ENCODE measurements around the gene NGEF. TPM values are rescaled to one million over a fixed set of nuclear protein-coding genes. Genes with fewer than 3 reads are reported as not detected.

Gene NGEF
- total RNA-seq, 3 donors from 2014 or later: 1.6 to 6.3 TPM; not detected in 1

DNA sequence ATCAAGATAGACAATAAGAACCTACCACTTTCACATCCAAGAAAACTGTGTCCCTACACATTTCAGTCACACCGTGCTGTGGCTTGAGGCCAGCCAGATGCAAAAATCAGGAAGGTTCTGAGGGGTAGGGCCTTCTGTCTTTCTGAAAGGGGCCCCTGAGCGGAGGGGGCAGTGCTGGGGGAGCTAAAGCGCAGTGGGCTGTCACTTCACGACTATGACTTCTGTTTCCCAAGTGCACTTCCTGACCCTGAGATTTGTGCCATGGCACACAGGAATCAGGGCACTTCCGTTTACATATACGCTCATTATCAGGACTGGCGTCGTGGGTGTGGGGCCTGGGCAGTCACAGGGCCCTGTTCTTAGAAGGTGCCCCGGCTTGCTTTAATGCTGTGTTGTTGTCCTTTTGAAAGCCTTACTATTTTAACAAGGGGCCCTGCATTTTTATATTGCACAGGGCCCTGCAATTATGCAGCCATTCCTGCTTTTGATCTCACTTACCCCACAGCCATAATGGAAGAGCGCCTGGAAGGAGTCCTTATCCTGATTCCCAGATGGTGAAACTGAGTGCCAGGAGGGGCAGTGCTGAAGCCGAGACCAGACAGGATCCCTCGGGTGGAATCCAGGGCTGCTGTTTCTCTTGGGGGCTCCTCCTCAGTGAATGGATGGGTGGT lies 620 bp downstream of the NGEF start:
- Histone ChIP-seq H3K36me3 (no peaks in the 10 kb centered on the region), H3K27ac (no peak overlapping the region), H3K4me1 (no peaks in the 10 kb centered on the region), H3K4me3 (no peak overlapping the region), H3K9me3 (peaks cover 0 to 4% of the 10 kb centered on the region in 2 donors), H3K27me3 (no peaks in the 10 kb centered on the region)
- intact Hi-C loops (cut with DNase I; ENCODE audit: low total_unique reads): no loop called here
- TF ChIP-seq, protein P1, sequence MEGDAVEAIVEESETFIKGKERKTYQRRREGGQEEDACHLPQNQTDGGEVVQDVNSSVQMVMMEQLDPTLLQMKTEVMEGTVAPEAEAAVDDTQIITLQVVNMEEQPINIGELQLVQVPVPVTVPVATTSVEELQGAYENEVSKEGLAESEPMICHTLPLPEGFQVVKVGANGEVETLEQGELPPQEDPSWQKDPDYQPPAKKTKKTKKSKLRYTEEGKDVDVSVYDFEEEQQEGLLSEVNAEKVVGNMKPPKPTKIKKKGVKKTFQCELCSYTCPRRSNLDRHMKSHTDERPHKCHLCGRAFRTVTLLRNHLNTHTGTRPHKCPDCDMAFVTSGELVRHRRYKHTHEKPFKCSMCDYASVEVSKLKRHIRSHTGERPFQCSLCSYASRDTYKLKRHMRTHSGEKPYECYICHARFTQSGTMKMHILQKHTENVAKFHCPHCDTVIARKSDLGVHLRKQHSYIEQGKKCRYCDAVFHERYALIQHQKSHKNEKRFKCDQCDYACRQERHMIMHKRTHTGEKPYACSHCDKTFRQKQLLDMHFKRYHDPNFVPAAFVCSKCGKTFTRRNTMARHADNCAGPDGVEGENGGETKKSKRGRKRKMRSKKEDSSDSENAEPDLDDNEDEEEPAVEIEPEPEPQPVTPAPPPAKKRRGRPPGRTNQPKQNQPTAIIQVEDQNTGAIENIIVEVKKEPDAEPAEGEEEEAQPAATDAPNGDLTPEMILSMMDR (IDR thresholded peaks at IDR 0.05): no peak
- TF ChIP-seq POLR2A (IDR thresholded peaks at IDR 0.05) (no peak), POLR2AphosphoS5 (IDR thresholded peaks at IDR 0.05) (no peak)
- peak in 1 of 2 donors; percentile 24 for DNase-seq (ENCODE audit: low spot score in 2 of 2)

DNA sequence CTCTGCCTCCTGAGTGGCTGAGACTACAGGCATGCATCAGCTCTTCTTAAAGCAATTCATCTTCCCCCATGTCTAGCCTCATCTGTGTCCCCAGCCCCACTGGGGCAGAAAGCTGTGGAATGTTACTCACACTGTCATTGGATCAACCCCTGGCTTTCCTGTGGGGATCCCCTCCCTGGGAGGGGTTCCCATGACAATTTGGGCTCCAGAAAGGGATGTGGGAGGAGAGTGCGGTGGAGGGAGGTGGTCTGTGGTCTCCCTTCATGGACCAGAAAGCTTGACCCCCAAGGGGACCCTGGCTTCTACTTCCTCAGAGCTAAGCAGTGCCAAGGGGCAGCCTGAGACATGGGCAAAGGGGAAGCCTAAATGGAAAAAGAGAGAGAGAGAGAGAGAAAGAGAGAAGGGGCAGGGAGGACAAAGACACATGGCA lies 1.3 kb downstream of the NGEF start:
- Histone ChIP-seq H3K27ac (no peak overlapping the region), H3K36me3 (no peaks in the 10 kb centered on the region), H3K4me1 (no peaks in the 10 kb centered on the region), H3K9me3 (no peaks in the 10 kb centered on the region), H3K4me3 (no peak overlapping the region), H3K27me3 (no peaks in the 10 kb centered on the region)
- peak in 1 of 2 donors; percentile 22 for DNase-seq (ENCODE audit: low spot score in 2 of 2)
- intact Hi-C loops (cut with DNase I; ENCODE audit: low total_unique reads): no loop called here
- TF ChIP-seq POLR2AphosphoS5 (IDR thresholded peaks at IDR 0.05): no peak
- TF ChIP-seq POLR2A (IDR thresholded peaks at IDR 0.05): no peak
- TF ChIP-seq, protein P1 (IDR thresholded peaks at IDR 0.05): no peak

DNA sequence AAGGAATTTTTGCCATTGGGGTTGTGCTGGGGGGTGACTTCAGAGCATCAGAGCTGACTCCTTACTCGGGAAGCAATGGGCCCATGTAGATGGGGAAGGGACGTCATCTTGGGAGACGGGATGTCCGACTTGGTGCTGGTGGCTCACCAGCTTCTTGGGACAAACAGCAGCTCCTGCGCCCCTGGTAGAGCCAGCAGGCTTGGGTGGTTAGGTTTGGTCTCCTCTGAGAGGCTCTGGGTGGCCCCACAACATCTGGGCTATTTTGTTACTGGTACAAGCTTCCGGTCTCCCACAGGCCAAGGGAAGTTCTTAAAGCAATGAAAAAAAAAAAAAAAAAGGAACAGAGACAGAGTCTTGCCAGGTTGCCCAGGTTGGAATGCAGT lies 1.8 kb downstream of the NGEF start:
- no peaks in the 10 kb centered on the region for H3K27me3 ChIP-seq
- TF ChIP-seq POLR2A (IDR thresholded peaks at IDR 0.05) (no peak), POLR2AphosphoS5 (IDR thresholded peaks at IDR 0.05) (no peak)
- TF ChIP-seq, protein P1 (IDR thresholded peaks at IDR 0.05): no peak
- no peaks in the 10 kb centered on the region for H3K36me3 ChIP-seq
- intact Hi-C loops (cut with DNase I; ENCODE audit: low total_unique reads): no loop called here
- no peak for DNase-seq (ENCODE audit: low spot score in 2 of 2)
- H3K4me1 ChIP-seq: no peaks in the 10 kb centered on the region
- no peak overlapping the region for H3K27ac ChIP-seq
- H3K9me3 ChIP-seq: no peaks in the 10 kb centered on the region
- H3K4me3 ChIP-seq: no peak overlapping the region

DNA sequence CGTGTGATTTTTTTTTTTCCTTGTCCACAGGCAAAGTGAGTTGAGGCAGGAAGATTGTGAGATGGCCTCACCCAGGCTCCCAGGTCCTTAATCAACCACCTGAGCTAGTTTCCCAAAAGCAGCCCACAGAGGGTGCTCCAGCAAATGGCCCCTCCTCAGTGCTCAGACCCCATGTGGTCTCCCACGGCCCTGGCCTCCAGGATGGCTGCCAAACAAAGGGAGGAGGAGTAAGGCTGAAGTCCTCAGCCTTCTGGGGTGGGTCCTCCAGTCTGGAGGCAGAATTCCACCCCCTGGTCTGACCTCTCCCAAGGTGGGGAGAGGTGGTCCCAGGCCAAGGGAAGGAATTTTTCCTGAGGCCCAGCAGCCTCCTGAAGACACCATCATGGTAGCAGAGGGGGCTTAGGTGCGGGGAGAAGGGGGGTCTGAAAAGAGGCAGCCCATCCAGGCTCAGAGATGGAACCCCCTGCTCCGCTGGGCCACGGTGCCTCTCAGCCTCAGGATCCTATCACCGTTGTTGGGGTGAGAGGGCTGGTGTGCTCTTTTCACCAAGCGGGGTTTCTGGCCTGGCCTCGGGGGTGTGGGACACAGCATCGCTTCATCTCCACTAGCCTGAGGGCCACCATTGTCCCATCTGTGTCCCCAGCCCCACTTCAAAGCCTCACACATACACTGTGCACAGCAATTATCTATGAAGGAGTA lies 2.3 kb downstream of the NGEF start:
- Histone ChIP-seq H3K27ac (no peak overlapping the region), H3K36me3 (no peaks in the 10 kb centered on the region), H3K9me3 (no peaks in the 10 kb centered on the region), H3K4me1 (no peaks in the 10 kb centered on the region), H3K4me3 (no peak overlapping the region), H3K27me3 (no peaks in the 10 kb centered on the region)
- intact Hi-C loops (cut with DNase I; ENCODE audit: low total_unique reads): no loop called here
- TF ChIP-seq, protein P1 (IDR thresholded peaks at IDR 0.05): no peak
- no peak for TF ChIP-seq POLR2A (IDR thresholded peaks at IDR 0.05)
- TF ChIP-seq POLR2AphosphoS5 (IDR thresholded peaks at IDR 0.05): no peak
- DNase-seq (ENCODE audit: low spot score in 2 of 2): peak in 1 of 2 donors; percentile 45

DNA sequence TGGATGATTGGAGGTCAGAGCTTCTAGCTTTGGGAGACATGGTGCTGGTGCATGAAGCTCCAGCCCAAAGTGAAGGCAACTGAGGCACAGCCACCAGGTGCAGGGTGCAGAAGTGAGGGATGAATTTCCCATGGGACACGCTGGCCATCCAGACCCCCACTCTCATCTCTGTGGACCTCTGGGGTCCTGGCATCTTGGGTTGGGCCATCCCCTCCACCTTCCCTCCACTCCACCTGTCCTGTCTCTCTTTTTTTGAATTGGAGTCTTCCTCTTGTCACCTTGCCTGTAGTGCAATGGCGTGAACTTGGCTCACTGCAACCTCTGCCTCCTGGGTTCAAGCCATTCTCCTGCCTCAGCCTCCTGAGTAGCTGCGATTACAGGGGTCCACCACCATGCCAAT lies 3.4 kb downstream of the NGEF start:
- peak in 1 of 2 donors; percentile 10 for DNase-seq (ENCODE audit: low spot score in 2 of 2)
- intact Hi-C loops (cut with DNase I; ENCODE audit: low total_unique reads): no loop called here

More for the DNA sequence above, 3.4 kb downstream of the NGEF start:
- no peak overlapping the region for H3K27ac ChIP-seq
- H3K4me3 ChIP-seq: no peak overlapping the region
- H3K4me1 ChIP-seq: no peaks in the 10 kb centered on the region
- H3K27me3 ChIP-seq: no peaks in the 10 kb centered on the region
- no peaks in the 10 kb centered on the region for H3K9me3 ChIP-seq
- H3K36me3 ChIP-seq: no peaks in the 10 kb centered on the region
- no peak for TF ChIP-seq POLR2A (IDR thresholded peaks at IDR 0.05)
- TF ChIP-seq POLR2AphosphoS5 (IDR thresholded peaks at IDR 0.05): no peak
